OCI-LY7 (cell line): ENCODE measurements around the gene IGSF23.

Source experiments
- CTCF ChIP-seq: fragments of 200-600 bp; sonication (generic); conservative IDR thresholded peaks from 2 replicates; pipeline ENCODE4 v1.5.1; 2014; ENCODE audit warnings: mild to moderate bottlenecking, antibody characterized with exemption, low read length, moderate library complexity, mixed read lengths
- EZH2phosphoT487 ChIP-seq: fragments of 200-600 bp; sonication (generic); IDR thresholded peaks from 2 replicates; pipeline ENCODE4 v1.6.1; 2018; ENCODE audit warnings: low read depth, borderline replicate concordance, mild to moderate bottlenecking, mixed run types, antibody characterized with exemption, low read length, moderate library complexity, mixed read lengths

- TF ChIP-seq CTCF (no peak), EZH2phosphoT487 (no peak)
These were observed 16.3 kb upstream of the IGSF23 start for GRCh38 chr19:44597131-44597491.
